Thoracic aorta (tissue), 2 donors: Measurements from ENCODE around the gene YJU2. TPM values are rescaled to one million over a fixed set of nuclear protein-coding genes. Genes with fewer than 3 reads are reported as not detected.
"Not testable (repeated sequence)": the region's sequence is repeated elsewhere in the genome, so short reads cannot be mapped to it uniquely, and the experiment has no call there.

Experiments used
- ATAC-seq: fragments of 150-250 bp; one replicate; pipeline ENCODE4 v1.8.0; 2017; ENCODE audit warnings: low read depth; ENCODE audit not compliant: insufficient number of reproducible peaks, low FRiP score
- DNase-seq: peaks from one replicate; pipeline ENCODE4 v3.0.0-alpha.2; 2020; ENCODE audit warnings: low spot score
- H3K27ac ChIP-seq, 2 donors: fragments of 200-600 bp; sonication (generic); 1 replicate in 1 of 2; 2 replicates in 1 of 2; pipeline ENCODE4 v1.5.1; 2016; ENCODE audit warnings: mild to moderate bottlenecking in 2 of 2, moderate library complexity in 2 of 2
- H3K27me3 ChIP-seq: fragments of 200-600 bp; sonication (generic); replicated peaks from 2 replicates; pipeline ENCODE4 v1.6.0; 2016; ENCODE audit warnings: mild to moderate bottlenecking; ENCODE audit not compliant: insufficient read depth
- H3K36me3 ChIP-seq: fragments of 200-600 bp; sonication (generic); one replicate; pipeline ENCODE4 v1.5.1; 2016
- H3K4me1 ChIP-seq, 2 donors: fragments of 200-600 bp; sonication (generic); 1 replicate in 1 of 2; 2 replicates in 1 of 2; pipeline versions ENCODE4 v1.5.1 to v1.6.0; 2016; ENCODE audit warnings: low read depth in 2 of 2, mild to moderate bottlenecking in 1 of 2; ENCODE audit not compliant: control insufficient read depth in 1 of 2
- H3K4me3 ChIP-seq: fragments of 200-600 bp; sonication (generic); 2 replicates; pipeline ENCODE4 v1.5.1; 2016; ENCODE audit warnings: mild to moderate bottlenecking
- H3K9me3 ChIP-seq: fragments of 200-600 bp; sonication (generic); 2 replicates; pipeline ENCODE4 v1.5.1; 2016
- total RNA-seq, 2 donors: library from RNA; depleted of rRNA; stranded (reverse); fragments of >200 nt; gene quantifications; one replicate each; pipeline versions ENCODE4 v1.1.0 to v1.2.3, GENCODE V29; 2016
- TF ChIP-seq, protein P1 (sequence below): fragments of 200-600 bp; sonication (generic); IDR thresholded peaks from one replicate; pipeline ENCODE4 v1.5.1; 2019; ENCODE audit warnings: antibody characterized with exemption

The YJU2 gene
- total RNA-seq, 2 donors from 2014 or later, result 17.5 to 25.5 TPM

DNA sequence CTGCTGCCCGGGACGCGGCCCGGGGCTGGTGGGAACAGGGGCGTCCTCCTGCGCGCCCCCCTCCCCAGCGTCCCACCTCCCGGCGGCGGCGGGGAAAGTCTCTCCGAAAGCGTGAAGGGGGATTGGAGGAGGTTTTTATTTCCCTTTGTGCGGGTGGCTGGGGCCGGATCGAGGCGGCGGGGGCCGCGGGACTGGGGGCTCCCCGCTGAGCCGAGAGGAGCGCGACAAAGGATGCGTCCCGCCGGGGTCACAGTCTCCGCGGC is 32.3 kb downstream of the YJU2 start:
- ATAC-seq, result no peak
- TF ChIP-seq, protein P1, sequence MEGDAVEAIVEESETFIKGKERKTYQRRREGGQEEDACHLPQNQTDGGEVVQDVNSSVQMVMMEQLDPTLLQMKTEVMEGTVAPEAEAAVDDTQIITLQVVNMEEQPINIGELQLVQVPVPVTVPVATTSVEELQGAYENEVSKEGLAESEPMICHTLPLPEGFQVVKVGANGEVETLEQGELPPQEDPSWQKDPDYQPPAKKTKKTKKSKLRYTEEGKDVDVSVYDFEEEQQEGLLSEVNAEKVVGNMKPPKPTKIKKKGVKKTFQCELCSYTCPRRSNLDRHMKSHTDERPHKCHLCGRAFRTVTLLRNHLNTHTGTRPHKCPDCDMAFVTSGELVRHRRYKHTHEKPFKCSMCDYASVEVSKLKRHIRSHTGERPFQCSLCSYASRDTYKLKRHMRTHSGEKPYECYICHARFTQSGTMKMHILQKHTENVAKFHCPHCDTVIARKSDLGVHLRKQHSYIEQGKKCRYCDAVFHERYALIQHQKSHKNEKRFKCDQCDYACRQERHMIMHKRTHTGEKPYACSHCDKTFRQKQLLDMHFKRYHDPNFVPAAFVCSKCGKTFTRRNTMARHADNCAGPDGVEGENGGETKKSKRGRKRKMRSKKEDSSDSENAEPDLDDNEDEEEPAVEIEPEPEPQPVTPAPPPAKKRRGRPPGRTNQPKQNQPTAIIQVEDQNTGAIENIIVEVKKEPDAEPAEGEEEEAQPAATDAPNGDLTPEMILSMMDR, result no peak
- no peaks in the 10 kb centered on the region for H3K9me3 ChIP-seq
- DNase-seq, result no peak
- H3K27ac ChIP-seq, result no peak overlapping the region
- no peaks in the 10 kb centered on the region for H3K36me3 ChIP-seq
- H3K4me3 ChIP-seq, result peak overlapping the region; percentile 5
- H3K27me3 ChIP-seq, result peaks cover 13% of the 10 kb centered on the region
- H3K4me1 ChIP-seq, result peaks cover 0 to 3% of the 10 kb centered on the region in 2 donors

DNA sequence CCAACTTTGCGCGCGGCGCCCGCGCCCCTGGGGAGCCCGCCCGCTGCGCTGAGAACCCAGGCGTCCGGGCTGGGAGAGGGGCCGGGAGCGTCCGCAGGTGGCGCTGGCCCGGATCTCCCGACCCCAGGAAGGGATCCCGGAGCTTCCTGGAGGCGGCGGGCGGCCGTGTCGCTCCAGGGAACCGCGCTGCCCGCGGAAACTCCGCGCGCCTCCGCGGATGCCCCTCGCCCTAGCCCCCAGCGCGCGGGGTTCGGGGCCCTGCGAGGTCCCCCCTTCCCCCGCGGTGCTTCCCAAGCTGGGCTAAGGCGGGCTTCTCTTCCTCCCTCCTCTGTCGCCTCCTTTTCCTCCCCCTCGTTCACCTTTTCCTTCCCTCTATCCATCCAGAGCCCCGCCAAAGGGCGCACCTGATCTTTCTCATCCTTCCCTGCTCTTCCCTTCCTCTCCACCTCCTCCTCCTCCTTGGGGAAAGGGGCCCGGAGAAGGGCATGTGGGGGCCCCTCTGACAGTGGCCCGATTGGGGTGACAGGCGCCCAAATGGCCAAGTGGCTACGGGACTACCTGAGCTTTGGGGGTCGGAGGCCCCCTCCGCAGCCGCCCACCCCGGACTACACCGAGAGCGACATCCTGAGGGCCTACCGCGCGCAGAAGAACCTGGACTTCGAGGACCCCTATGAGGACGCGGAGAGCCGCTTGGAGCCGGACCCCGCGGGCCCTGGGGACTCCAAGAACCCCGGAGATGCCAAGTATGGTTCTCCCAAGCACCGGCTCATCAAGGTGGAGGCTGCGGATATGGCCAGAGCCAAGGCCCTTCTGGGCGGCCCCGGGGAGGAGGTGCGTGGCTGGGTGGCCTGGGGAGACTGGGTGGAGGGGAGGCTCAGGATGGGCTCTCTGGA is 32.9 kb downstream of the YJU2 start:
- DNase-seq (no peak), ATAC-seq (no peak)
- H3K4me3 ChIP-seq, result peak overlapping the region; percentile 5
- no peak overlapping the region for H3K27ac ChIP-seq
- no peaks in the 10 kb centered on the region for H3K9me3 ChIP-seq
- peaks cover 19% of the 10 kb centered on the region for H3K27me3 ChIP-seq
- H3K36me3 ChIP-seq, result no peaks in the 10 kb centered on the region
- TF ChIP-seq, protein P1, result no peak
- H3K4me1 ChIP-seq, result peaks cover 0 to 3% of the 10 kb centered on the region in 2 donors

DNA sequence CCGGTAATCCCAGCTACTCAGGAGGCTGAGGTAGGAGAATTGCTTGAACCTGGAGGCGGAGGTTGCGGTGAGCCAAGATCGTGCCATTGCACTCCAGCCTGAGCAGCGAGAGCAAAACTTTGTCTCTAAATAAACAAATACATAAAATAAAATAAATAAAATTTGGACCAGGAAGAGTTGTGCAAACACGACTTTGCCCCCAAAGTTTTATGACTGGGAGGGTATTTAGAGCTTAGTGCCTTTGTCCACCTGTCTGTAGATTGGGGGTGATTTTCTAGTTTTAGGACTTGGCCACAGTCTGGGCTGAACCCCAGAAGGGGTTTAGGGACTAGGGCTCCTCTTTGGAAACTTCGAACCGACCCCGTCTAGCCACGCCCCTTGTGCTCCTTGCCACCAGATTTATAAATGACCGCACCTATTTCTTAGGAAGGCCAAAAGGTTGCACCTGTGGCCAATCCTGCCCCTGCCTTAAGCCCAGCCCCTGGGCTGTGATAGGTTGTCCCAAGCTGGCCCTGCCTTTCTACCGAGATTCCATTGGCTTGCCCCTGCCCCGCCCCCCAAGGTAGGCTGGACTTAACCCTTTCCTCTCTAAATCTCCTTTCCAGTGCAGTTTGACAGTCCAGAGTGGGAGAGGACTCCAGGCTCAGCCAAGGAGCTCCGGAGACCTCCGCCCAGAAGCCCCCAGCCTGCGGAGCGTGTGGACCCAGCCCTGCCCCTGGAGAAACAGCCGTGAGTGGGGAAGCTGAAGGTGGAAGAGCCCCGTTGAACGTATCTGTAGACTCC is 37.5 kb downstream of the YJU2 start:
- Histone ChIP-seq H3K27ac (no peak overlapping the region), H3K27me3 (peaks cover 17% of the 10 kb centered on the region), H3K4me3 (no peak overlapping the region), H3K9me3 (no peaks in the 10 kb centered on the region), H3K36me3 (no peaks in the 10 kb centered on the region), H3K4me1 (peaks cover 0 to 2% of the 10 kb centered on the region in 2 donors)
- TF ChIP-seq, protein P1, result no peak
- no peak for ATAC-seq
- DNase-seq, result no peak

DNA sequence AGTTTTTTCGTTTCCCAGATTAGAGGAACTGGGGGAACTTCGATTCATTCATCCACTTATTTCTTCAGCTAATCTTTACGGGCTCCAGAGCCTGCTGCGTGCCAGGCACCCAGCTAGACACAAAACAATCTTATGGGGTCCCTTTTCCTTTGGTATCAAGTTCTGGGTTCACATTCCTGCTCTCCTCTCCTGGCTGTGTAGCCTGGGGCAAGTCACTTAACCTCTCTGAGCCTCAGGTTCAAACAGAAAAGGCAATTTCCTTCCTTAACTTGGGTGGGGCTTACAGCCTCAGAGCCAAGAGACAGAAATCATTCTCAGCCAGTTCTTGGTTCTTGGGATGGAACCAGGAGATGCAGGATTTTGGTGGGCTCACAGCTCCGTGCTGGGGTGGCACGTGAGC is 38.1 kb downstream of the YJU2 start:
- Histone ChIP-seq H3K27ac (no peak overlapping the region), H3K4me1 (no peaks in the 10 kb centered on the region), H3K27me3 (peaks cover 11% of the 10 kb centered on the region), H3K36me3 (no peaks in the 10 kb centered on the region), H3K4me3 (no peak overlapping the region), H3K9me3 (no peaks in the 10 kb centered on the region)
- ATAC-seq (no peak), DNase-seq (no peak)
- TF ChIP-seq, protein P1, result no peak

DNA sequence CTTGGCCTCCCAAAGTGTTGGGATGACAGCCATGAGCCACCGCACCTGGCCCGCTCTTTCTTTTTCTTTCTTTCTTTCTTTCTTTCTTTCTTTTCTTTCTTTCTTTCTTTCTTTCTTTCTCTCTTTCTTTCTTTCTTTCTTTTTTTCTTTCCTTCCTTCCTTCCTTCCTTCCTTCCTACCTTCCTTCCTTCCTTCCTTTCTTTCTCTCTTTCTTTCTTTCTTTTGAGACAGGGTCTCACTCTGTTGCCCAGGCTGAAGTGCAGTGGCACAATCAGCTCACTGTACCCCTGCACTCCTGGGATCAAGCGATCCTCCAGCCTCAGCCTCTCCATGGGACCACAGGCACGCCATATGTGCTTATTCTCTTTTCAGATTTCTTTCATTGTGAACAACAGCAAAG is 39.3 kb downstream of the YJU2 start:
- not testable (repeated sequence) for H3K27me3 ChIP-seq, H3K27ac ChIP-seq, H3K4me3 ChIP-seq, DNase-seq, H3K36me3 ChIP-seq, ATAC-seq, H3K4me1 ChIP-seq, H3K9me3 ChIP-seq
